Urothelium cell line (cell line): Measurements from ENCODE around the gene PIP.
"Not testable (repeated sequence)": the region's sequence is repeated elsewhere in the genome, so short reads cannot be mapped to it uniquely, and the experiment has no call there.

Experiments
- DNase-seq: peaks from one replicate; pipeline ENCODE4 v3.0.0; 2011; ENCODE audit warnings: low spot score, mixed read lengths
- FAIRE-seq: peaks from 2 replicates; lab custom pipeline; 2011; peaks lifted over from hg19 to GRCh38; lab: Jason Lieb, UNC

PIP gene

GRCh38 chr7:143176128-143176527 lies 44.3 kb downstream of the PIP start:
- FAIRE-seq (no peak), DNase-seq (no peak)

GRCh38 chr7:143177374-143178119 lies 45.7 kb downstream of the PIP start:
- no peak for FAIRE-seq
- DNase-seq = no peak

- FAIRE-seq, DNase-seq: not testable (repeated sequence)
These were observed 48.9 kb downstream of the PIP start for GRCh38 chr7:143180771-143181170.

- DNase-seq = no peak
- no peak for FAIRE-seq
These were observed 49.5 kb downstream of the PIP start for GRCh38 chr7:143181349-143181748.

- FAIRE-seq (no peak), DNase-seq (no peak)
These were observed 51.1 kb downstream of the PIP start, which contains the start of gene TAS2R39 for GRCh38 chr7:143183024-143183423. TSS of gene TAS2R39 (plus strand) at chr7:143183419. CDS start at chr7:143183419, 0 bp downstream.

- FAIRE-seq (no peak), DNase-seq (no peak)
These were observed 53.7 kb downstream of the PIP start for GRCh38 chr7:143185551-143185950.

GRCh38 chr7:143188994-143189393 lies 57.1 kb downstream of the PIP start:
- FAIRE-seq (no peak), DNase-seq (no peak)
